Lung (tissue), 12 donors: Measurements from ENCODE around the gene HMCN2. TPM values are rescaled to one million over a fixed set of nuclear protein-coding genes. Genes with fewer than 3 reads are reported as not detected.

Experiments used
- ATAC-seq: fragments of 200-7000 bp; cut with Tn5 transposase; one replicate; pipeline ENCODE4 v1.9.1; 2020; ENCODE audit warnings: moderate number of reproducible peaks; ENCODE audit not compliant: insufficient read depth, low FRiP score
- DNase-seq, 3 donors: peaks; one replicate each; pipeline ENCODE4 v3.0.0-alpha.2; 2013 to 2017
- H3K27ac ChIP-seq, 2 donors: one replicate each; pipeline ENCODE4 v1.5.1; 2013; ENCODE audit warnings: mild to moderate bottlenecking in 2 of 2, moderate library complexity in 2 of 2, control low read depth in 1 of 2, inconsistent platforms in 1 of 2, low read depth in 1 of 2, low read length in 1 of 2
- H3K27me3 ChIP-seq, 3 donors: one replicate each; pipeline ENCODE4 v1.5.1; 2013; ENCODE audit warnings: low read length in 2 of 3; ENCODE audit not compliant: control insufficient read depth in 3 of 3, insufficient read depth in 3 of 3
- H3K36me3 ChIP-seq, 4 donors: one replicate each; pipeline ENCODE4 v1.5.1; 2013; ENCODE audit warnings: low read length in 4 of 4, mild to moderate bottlenecking in 1 of 4, moderate library complexity in 1 of 4; ENCODE audit not compliant: control insufficient read depth in 4 of 4, insufficient read depth in 4 of 4
- H3K4me1 ChIP-seq, 5 donors: one replicate each; pipeline ENCODE4 v1.5.1; 2013; ENCODE audit warnings: low read length in 5 of 5, mild to moderate bottlenecking in 2 of 5, moderate library complexity in 1 of 5; ENCODE audit not compliant: control insufficient read depth in 5 of 5, insufficient read depth in 5 of 5
- H3K4me3 ChIP-seq: one replicate; pipeline ENCODE4 v1.5.1; 2013; ENCODE audit warnings: mild to moderate bottlenecking, control low read depth, moderate library complexity
- H3K9ac ChIP-seq, 2 donors: one replicate each; pipeline ENCODE4 v1.5.1; 2013; ENCODE audit warnings: low read length in 2 of 2, control low read depth in 1 of 2; ENCODE audit not compliant: insufficient read depth in 1 of 2
- H3K9me3 ChIP-seq, 4 donors: one replicate each; pipeline ENCODE4 v1.5.1; 2013; ENCODE audit warnings: low read length in 3 of 4, mild to moderate bottlenecking in 1 of 4, moderate library complexity in 1 of 4; ENCODE audit not compliant: control insufficient read depth in 4 of 4, insufficient read depth in 3 of 4
- CTCF ChIP-seq: IDR thresholded peaks from 2 replicates; pipeline ENCODE4 v1.5.1; 2012; ENCODE audit warnings: mild to moderate bottlenecking; ENCODE audit errors: control extremely low read depth, extremely low read depth
- WGBS, 2 donors: extraction: QIAGEN DNeasy Blood & Tissue Kit; methylation state at CpG; one replicate each; pipeline ENCODE4 v1.1.7; 2013; 5-methylcytosine and 5-hydroxymethylcytosine counted together
- polyA plus RNA-seq, 2 donors: library from polyadenylated mRNA; stranded (reverse); fragments of 200-250 nt; gene quantifications; one replicate each; pipeline ENCODE4 v1.2.1, GENCODE V29; 2013
- total RNA-seq, 2 donors: library from RNA; depleted of rRNA in 1 of 2; stranded (reverse); fragments of >200 nt in 1 of 2; gene quantifications; one replicate each; pipeline ENCODE4 v1.2.1, GENCODE V29; 2014 to 2021
- donor health status: control.
- donor health status: control.
- donor health status: Bipolar disorder and iron deficiency.
- donor health status: healthy.
- donor health status: DM: yes; HTN: yes; CAD: no.

Gene HMCN2
- total and polyA plus RNA-seq, 4 donors: 2.1 to 5.2 (median 3.7) TPM

GRCh38 chr9:130341128-130341527 is 75.6 kb downstream of the HMCN2 start:
- peaks cover 0 to 2% (median 0%) of the 10 kb centered on the region in 4 donors for H3K9me3 ChIP-seq
- H3K27ac ChIP-seq: no peak overlapping the region
- DNase-seq: no peak
- peaks cover 0 to 9% (median 0%) of the 10 kb centered on the region in 3 donors for H3K27me3 ChIP-seq
- 85 to 86% methylated on average over 13 of the region's 13 CpGs for WGBS, 2 donors
- H3K4me3 ChIP-seq: no peak overlapping the region
- no peak for TF ChIP-seq CTCF
- ATAC-seq: no peak
- H3K9ac ChIP-seq: no peak overlapping the region
- no peaks in the 10 kb centered on the region for H3K36me3 ChIP-seq
- no peaks in the 10 kb centered on the region for H3K4me1 ChIP-seq

- H3K4me1 ChIP-seq: no peaks in the 10 kb centered on the region
- TF ChIP-seq CTCF: no peak
- no peak overlapping the region for H3K4me3 ChIP-seq
- DNase-seq: no peak
- H3K9ac ChIP-seq: no peak overlapping the region
- peaks cover 0 to 2% (median 0%) of the 10 kb centered on the region in 4 donors for H3K9me3 ChIP-seq
- whole genome bisulfite sequencing, 2 donors: 89 to 92% methylated on average over 13 of the region's 13 CpGs
- H3K36me3 ChIP-seq: no peaks in the 10 kb centered on the region
- peaks cover 0 to 9% (median 0%) of the 10 kb centered on the region in 3 donors for H3K27me3 ChIP-seq
- ATAC-seq: no peak
- no peak overlapping the region for H3K27ac ChIP-seq
These were observed 76.5 kb downstream of the HMCN2 start for GRCh38 chr9:130341839-130342713.

GRCh38 chr9:130342714-130343085 is 77.1 kb downstream of the HMCN2 start:
- no peak overlapping the region for H3K9ac ChIP-seq
- DNase-seq (no peak), ATAC-seq (no peak)
- H3K36me3 ChIP-seq: no peaks in the 10 kb centered on the region
- no peak overlapping the region for H3K4me3 ChIP-seq
- WGBS, 2 donors: 78 to 79% methylated on average over 11 of the region's 11 CpGs
- no peak overlapping the region for H3K27ac ChIP-seq
- peaks cover 0 to 2% (median 0%) of the 10 kb centered on the region in 4 donors for H3K9me3 ChIP-seq
- no peak for TF ChIP-seq CTCF
- H3K4me1 ChIP-seq: no peaks in the 10 kb centered on the region
- H3K27me3 ChIP-seq: peaks cover 0 to 9% (median 0%) of the 10 kb centered on the region in 3 donors
